ENCODE measurements around the gene GPR142. TPM values are rescaled to one million over a fixed set of nuclear protein-coding genes. Genes with fewer than 3 reads are reported as not detected.

Gene GPR142, protein sequence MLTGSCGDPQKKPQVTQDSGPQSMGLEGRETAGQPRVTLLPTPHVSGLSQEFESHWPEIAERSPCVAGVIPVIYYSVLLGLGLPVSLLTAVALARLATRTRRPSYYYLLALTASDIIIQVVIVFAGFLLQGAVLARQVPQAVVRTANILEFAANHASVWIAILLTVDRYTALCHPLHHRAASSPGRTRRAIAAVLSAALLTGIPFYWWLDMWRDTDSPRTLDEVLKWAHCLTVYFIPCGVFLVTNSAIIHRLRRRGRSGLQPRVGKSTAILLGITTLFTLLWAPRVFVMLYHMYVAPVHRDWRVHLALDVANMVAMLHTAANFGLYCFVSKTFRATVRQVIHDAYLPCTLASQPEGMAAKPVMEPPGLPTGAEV
- polyA plus RNA-seq, result under 1 TPM in 2 of 4 donors, not detected in 2; 0.19 to 0.93 TPM
- long read RNA-seq, donor 1, result 0 reads
- long read RNA-seq, donor 2, result 0 reads
- long read RNA-seq, donor 3, result 0 reads
- long read RNA-seq, donor 4, result 0 reads
- long read RNA-seq, donor 5, result 0 reads
- long read RNA-seq, donor 6, result 0 reads
- long read RNA-seq, donor 7, result 0 reads
- long read RNA-seq, donor 8, result 0 reads
- long read RNA-seq, donor 9, result 0 reads
- long read RNA-seq, donor 10, result 0 reads

DNA sequence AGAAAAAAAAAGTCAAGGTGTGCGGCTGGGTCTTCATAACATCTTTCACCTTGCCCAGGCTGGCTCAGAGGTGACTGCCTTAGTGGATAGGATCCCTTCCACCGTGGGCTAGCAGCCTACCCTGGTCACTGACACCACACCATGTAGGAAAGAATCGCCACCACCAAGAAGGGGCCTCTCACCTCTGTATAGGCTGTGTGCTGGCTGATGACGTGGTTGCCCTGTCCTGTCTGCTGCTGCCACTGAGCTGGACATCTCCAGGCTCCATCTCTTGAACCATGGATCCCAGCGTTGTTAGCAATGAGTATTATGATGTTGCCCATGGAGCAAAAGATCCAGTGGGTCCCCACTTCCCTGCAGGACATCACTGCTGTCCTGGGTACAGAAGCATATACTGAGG, at the start of gene GPR142:
Gene GPR142 (plus strand): TSS at position 301 of the 400 bp plus-strand sequence. CDS start 2,035 bp downstream, outside the sequence.
- WGBS, 3 donors, result 71 to 89% (median 84%) methylated on average over 5 of the region's 5 CpGs
- DNase-seq (no peak), FAIRE-seq (no peak)
- H3K27me3 ChIP-seq (ENCODE audit: control insufficient read depth in 3 of 3, insufficient read depth in 3 of 3, low read length in 3 of 3), result peaks cover 0 to 9% (median 0%) of the 10 kb centered on the region in 3 donors
- H3K4me1 ChIP-seq (ENCODE audit: control insufficient read depth in 3 of 3, insufficient read depth in 2 of 3, low read depth in 1 of 3, low read length in 2 of 3), result no peaks in the 10 kb centered on the region
- H3K27ac ChIP-seq (ENCODE audit: low read depth in 1 of 3, low read length in 2 of 3), result no peak within 1 kb of the TSS
- no peaks in the 10 kb centered on the region for H3K9me3 ChIP-seq (ENCODE audit: control insufficient read depth in 2 of 2, insufficient read depth in 1 of 2, low read depth in 1 of 2, low read length in 1 of 2)
- no peaks in the 10 kb centered on the region for H3K36me3 ChIP-seq (ENCODE audit: control insufficient read depth in 3 of 3, insufficient read depth in 2 of 3, low read depth in 1 of 3, low read length in 3 of 3)
- H3K4me3 ChIP-seq (ENCODE audit: low read depth in 1 of 3, low read length in 3 of 3), result no peak within 1 kb of the TSS

GRCh38 chr17:74318391-74318790, 48.9 kb upstream of the GPR142 start:
- no peak overlapping the region for H3K4me3 ChIP-seq (ENCODE audit: low read depth in 1 of 3, low read length in 3 of 3)
- no peaks in the 10 kb centered on the region for H3K36me3 ChIP-seq (ENCODE audit: control insufficient read depth in 3 of 3, insufficient read depth in 2 of 3, low read depth in 1 of 3, low read length in 3 of 3)
- no peak overlapping the region for H3K27ac ChIP-seq (ENCODE audit: low read depth in 1 of 3, low read length in 2 of 3)
- no peak for DNase-seq
- 75 to 83% (median 80%) methylated on average over 10 of the region's 10 CpGs for WGBS, 3 donors
- no peaks in the 10 kb centered on the region for H3K4me1 ChIP-seq (ENCODE audit: control insufficient read depth in 3 of 3, insufficient read depth in 2 of 3, low read depth in 1 of 3, low read length in 2 of 3)
- H3K27me3 ChIP-seq (ENCODE audit: control insufficient read depth in 3 of 3, insufficient read depth in 3 of 3, low read length in 3 of 3), result peaks cover 0 to 2% (median 0%) of the 10 kb centered on the region in 3 donors
- no peak for FAIRE-seq
- peaks cover 0 to 2% of the 10 kb centered on the region in 2 donors for H3K9me3 ChIP-seq (ENCODE audit: control insufficient read depth in 2 of 2, insufficient read depth in 1 of 2, low read depth in 1 of 2, low read length in 1 of 2)

DNA sequence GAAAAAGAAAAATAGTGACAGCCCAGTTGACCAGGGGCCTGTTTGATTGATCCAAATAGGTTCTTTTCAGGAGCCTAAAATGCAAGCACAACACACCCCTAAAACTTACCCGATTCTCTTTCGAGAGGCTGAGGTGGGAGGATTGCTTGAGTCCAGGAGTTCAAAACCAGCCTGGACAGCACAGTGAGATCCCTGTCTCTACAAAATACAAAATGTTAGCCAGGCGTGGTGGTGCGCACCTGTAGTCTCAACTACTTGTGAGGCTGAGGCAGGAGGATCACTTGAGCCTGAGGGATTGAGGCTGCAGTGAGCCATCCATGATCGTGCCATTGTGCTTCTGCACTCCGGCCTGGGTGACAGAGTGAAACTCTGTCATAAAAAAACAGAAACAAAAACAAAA, 42.8 kb upstream of the GPR142 start:
- peaks cover 0 to 3% (median 0%) of the 10 kb centered on the region in 3 donors for H3K4me1 ChIP-seq (ENCODE audit: control insufficient read depth in 3 of 3, insufficient read depth in 2 of 3, low read depth in 1 of 3, low read length in 2 of 3)
- no peak for DNase-seq
- no peaks in the 10 kb centered on the region for H3K9me3 ChIP-seq (ENCODE audit: control insufficient read depth in 2 of 2, insufficient read depth in 1 of 2, low read depth in 1 of 2, low read length in 1 of 2)
- no peak overlapping the region for H3K4me3 ChIP-seq (ENCODE audit: low read depth in 1 of 3, low read length in 3 of 3)
- no peaks in the 10 kb centered on the region for H3K36me3 ChIP-seq (ENCODE audit: control insufficient read depth in 3 of 3, insufficient read depth in 2 of 3, low read depth in 1 of 3, low read length in 3 of 3)
- H3K27ac ChIP-seq (ENCODE audit: low read depth in 1 of 3, low read length in 2 of 3), result no peak overlapping the region
- WGBS, 3 donors, result 70 to 90% (median 87%) methylated on average over 6 of the region's 6 CpGs
- H3K27me3 ChIP-seq (ENCODE audit: control insufficient read depth in 3 of 3, insufficient read depth in 3 of 3, low read length in 3 of 3), result peaks cover 0 to 31% (median 0%) of the 10 kb centered on the region in 3 donors
- FAIRE-seq, result no peak

DNA sequence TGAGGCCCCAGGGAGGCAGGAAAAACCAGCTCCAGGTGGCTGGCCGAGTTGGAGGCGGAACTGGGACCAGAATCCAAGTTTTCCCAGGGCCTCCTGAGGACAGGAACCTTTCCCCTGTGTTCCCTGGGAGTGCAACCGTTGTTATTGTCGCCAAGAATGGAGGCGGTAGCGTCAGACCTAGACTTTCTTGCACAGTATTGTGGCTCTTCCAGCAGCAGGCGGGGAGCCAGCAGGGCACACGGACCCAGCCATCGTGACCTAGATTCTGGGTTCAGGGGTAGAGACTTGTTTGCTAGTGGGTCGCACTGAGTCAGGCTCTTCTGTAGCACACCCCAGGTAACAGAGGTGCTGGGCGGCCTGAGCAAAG, 41.9 kb upstream of the GPR142 start:
- Histone ChIP-seq H3K9me3 (ENCODE audit: control insufficient read depth in 2 of 2, insufficient read depth in 1 of 2, low read depth in 1 of 2, low read length in 1 of 2) (no peaks in the 10 kb centered on the region), H3K4me1 (ENCODE audit: control insufficient read depth in 3 of 3, insufficient read depth in 2 of 3, low read depth in 1 of 3, low read length in 2 of 3) (peaks cover 0 to 3% (median 0%) of the 10 kb centered on the region in 3 donors), H3K36me3 (ENCODE audit: control insufficient read depth in 3 of 3, insufficient read depth in 2 of 3, low read depth in 1 of 3, low read length in 3 of 3) (no peaks in the 10 kb centered on the region), H3K27ac (ENCODE audit: low read depth in 1 of 3, low read length in 2 of 3) (no peak overlapping the region), H3K4me3 (ENCODE audit: low read depth in 1 of 3, low read length in 3 of 3) (no peak overlapping the region), H3K27me3 (ENCODE audit: control insufficient read depth in 3 of 3, insufficient read depth in 3 of 3, low read length in 3 of 3) (peaks cover 0 to 31% (median 0%) of the 10 kb centered on the region in 3 donors)
- FAIRE-seq (no peak), DNase-seq (no peak)
- WGBS, 3 donors, result 23 to 29% (median 24%) methylated on average over 11 of the region's 11 CpGs

DNA sequence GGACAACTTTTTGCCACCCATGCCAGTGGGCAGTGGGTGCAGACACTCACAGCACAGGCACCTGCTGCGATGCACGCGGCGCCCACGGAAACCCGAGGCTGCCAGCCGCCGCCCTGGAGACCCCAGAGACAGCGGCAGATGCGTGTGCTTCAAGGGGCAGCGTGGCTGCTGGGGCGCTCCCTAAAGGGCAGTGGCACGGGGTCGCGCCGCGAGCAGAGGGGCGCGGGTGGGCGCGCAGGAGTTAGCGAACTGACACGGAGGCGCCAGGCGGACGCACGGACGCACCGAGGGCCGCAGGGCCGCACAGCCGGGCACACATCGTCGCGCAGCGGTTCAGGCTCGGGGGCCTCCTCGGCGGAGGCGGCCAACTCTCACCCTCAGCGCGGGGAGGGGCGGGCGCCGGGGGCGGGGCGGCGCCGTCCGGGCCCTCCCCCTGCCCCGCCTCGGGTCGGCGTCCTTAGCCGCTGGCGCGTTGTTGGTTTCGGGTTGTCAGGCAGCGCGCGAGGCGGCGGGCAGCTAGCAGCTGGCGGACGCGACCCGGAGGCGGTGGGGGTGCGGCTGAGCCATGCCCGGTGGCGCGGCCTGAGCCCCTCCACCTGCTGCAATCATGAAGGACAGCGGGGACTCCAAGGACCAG, 41.4 kb upstream of the GPR142 start, which contains the start of gene KIF19:
Gene KIF19 (plus strand): TSS at position 484 of the 637 bp plus-strand sequence. CDS start 124 bp downstream, at position 608.
- Histone ChIP-seq H3K9me3 (ENCODE audit: control insufficient read depth in 2 of 2, insufficient read depth in 1 of 2, low read depth in 1 of 2, low read length in 1 of 2) (no peaks in the 10 kb centered on the region), H3K27me3 (ENCODE audit: control insufficient read depth in 3 of 3, insufficient read depth in 3 of 3, low read length in 3 of 3) (peaks cover 0 to 30% (median 0%) of the 10 kb centered on the region in 3 donors), H3K4me3 (ENCODE audit: low read depth in 1 of 3, low read length in 3 of 3) (peak within 1 kb of the TSS in 2 of 3 donors; percentile 6 to 32), H3K4me1 (ENCODE audit: control insufficient read depth in 3 of 3, insufficient read depth in 2 of 3, low read depth in 1 of 3, low read length in 2 of 3) (peaks cover 0 to 3% (median 0%) of the 10 kb centered on the region in 3 donors), H3K36me3 (ENCODE audit: control insufficient read depth in 3 of 3, insufficient read depth in 2 of 3, low read depth in 1 of 3, low read length in 3 of 3) (no peaks in the 10 kb centered on the region), H3K27ac (ENCODE audit: low read depth in 1 of 3, low read length in 2 of 3) (peak within 1 kb of the TSS in 1 of 3 donors; percentile 49)
- FAIRE-seq (no peak), DNase-seq (peak; percentile 35 to 52)
- WGBS, 3 donors, result 4 to 7% (median 5%) methylated on average over 54 to 73 of the region's 73 CpGs

DNA sequence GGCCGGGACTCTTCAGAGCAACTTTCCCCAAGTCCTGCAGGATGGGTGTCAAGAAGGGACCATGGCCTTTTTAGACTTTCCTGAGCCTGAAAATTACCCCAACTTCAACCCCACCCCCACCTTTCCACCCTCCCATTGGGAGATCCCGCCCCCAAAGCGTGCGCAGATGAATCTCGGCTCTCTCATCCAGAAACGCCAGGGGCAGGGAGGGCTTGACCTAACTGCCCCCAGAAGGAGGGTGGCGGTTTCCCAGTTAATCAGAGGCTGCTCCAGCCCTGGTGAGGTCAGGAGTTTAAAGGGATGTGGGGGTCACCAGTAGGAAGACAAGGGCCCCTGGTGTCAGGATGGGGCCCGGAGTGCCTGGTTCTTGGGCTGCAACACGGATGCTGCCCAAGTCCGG, 40.8 kb upstream of the GPR142 start:
- H3K9me3 ChIP-seq (ENCODE audit: control insufficient read depth in 2 of 2, insufficient read depth in 1 of 2, low read depth in 1 of 2, low read length in 1 of 2), result no peaks in the 10 kb centered on the region
- WGBS, 3 donors, result 22 to 31% (median 27%) methylated on average over 10 of the region's 10 CpGs
- no peaks in the 10 kb centered on the region for H3K36me3 ChIP-seq (ENCODE audit: control insufficient read depth in 3 of 3, insufficient read depth in 2 of 3, low read depth in 1 of 3, low read length in 3 of 3)
- no peak overlapping the region for H3K27ac ChIP-seq (ENCODE audit: low read depth in 1 of 3, low read length in 2 of 3)
- DNase-seq (no peak), FAIRE-seq (no peak)
- peaks cover 0 to 3% (median 0%) of the 10 kb centered on the region in 3 donors for H3K4me1 ChIP-seq (ENCODE audit: control insufficient read depth in 3 of 3, insufficient read depth in 2 of 3, low read depth in 1 of 3, low read length in 2 of 3)
- H3K27me3 ChIP-seq (ENCODE audit: control insufficient read depth in 3 of 3, insufficient read depth in 3 of 3, low read length in 3 of 3), result peaks cover 0 to 30% (median 0%) of the 10 kb centered on the region in 3 donors
- peak overlapping the region in 2 of 3 donors; percentile 6 to 32 for H3K4me3 ChIP-seq (ENCODE audit: low read depth in 1 of 3, low read length in 3 of 3)

DNA sequence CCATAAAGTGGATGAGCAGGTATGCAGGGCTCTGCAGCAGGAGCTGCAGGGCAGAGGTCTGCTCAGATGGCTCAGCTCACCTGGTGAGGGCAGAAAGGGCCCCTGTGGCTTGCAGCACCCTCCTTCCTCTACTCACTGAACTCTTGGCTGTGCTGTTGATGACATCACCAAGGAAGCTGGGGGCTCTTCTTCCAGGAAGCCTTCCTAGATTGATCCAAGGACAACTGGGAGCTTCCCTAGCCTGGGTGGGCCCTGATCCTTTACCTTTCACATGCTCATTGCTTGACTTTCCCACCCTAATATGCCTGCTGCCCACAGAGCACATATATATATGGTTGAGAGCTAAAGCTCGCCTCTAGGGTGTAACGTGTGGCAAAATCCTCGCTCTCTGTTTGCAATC, 38.8 kb upstream of the GPR142 start:
- DNase-seq, result no peak
- no peak for FAIRE-seq
- no peaks in the 10 kb centered on the region for H3K36me3 ChIP-seq (ENCODE audit: control insufficient read depth in 3 of 3, insufficient read depth in 2 of 3, low read depth in 1 of 3, low read length in 3 of 3)
- no peak overlapping the region for H3K4me3 ChIP-seq (ENCODE audit: low read depth in 1 of 3, low read length in 3 of 3)
- peaks cover 0 to 6% (median 3%) of the 10 kb centered on the region in 3 donors for H3K4me1 ChIP-seq (ENCODE audit: control insufficient read depth in 3 of 3, insufficient read depth in 2 of 3, low read depth in 1 of 3, low read length in 2 of 3)
- 73 to 93% (median 88%) methylated on average over 3 of the region's 3 CpGs for WGBS, 3 donors
- H3K27me3 ChIP-seq (ENCODE audit: control insufficient read depth in 3 of 3, insufficient read depth in 3 of 3, low read length in 3 of 3), result peaks cover 0 to 30% (median 0%) of the 10 kb centered on the region in 3 donors
- H3K27ac ChIP-seq (ENCODE audit: low read depth in 1 of 3, low read length in 2 of 3), result no peak overlapping the region
- no peaks in the 10 kb centered on the region for H3K9me3 ChIP-seq (ENCODE audit: control insufficient read depth in 2 of 2, insufficient read depth in 1 of 2, low read depth in 1 of 2, low read length in 1 of 2)

DNA sequence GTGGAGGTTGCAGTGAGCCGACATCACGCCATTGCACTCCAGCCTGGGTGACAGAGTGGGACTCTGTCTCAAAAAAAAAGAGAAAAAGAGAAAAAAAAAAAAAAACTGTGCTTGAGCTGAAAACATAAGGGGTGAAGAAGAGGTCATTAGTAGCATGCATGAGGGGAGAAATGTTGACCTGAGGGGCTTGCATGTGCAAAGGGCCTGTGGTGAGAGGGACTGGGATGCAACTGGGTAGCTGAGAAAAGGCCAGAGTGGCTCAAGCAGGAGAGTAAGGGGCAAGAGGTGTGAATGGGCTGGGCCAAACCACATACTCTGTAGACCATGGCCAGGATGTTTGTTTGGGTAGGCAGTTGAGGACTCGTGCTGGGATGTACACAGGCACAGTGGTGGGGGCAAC, 37.9 kb upstream of the GPR142 start:
- Histone ChIP-seq H3K27ac (ENCODE audit: low read depth in 1 of 3, low read length in 2 of 3) (no peak overlapping the region), H3K36me3 (ENCODE audit: control insufficient read depth in 3 of 3, insufficient read depth in 2 of 3, low read depth in 1 of 3, low read length in 3 of 3) (peaks cover 0 to 1% (median 0%) of the 10 kb centered on the region in 3 donors), H3K27me3 (ENCODE audit: control insufficient read depth in 3 of 3, insufficient read depth in 3 of 3, low read length in 3 of 3) (peaks cover 0 to 29% (median 0%) of the 10 kb centered on the region in 3 donors), H3K9me3 (ENCODE audit: control insufficient read depth in 2 of 2, insufficient read depth in 1 of 2, low read depth in 1 of 2, low read length in 1 of 2) (peaks cover 0 to 4% of the 10 kb centered on the region in 2 donors), H3K4me1 (ENCODE audit: control insufficient read depth in 3 of 3, insufficient read depth in 2 of 3, low read depth in 1 of 3, low read length in 2 of 3) (peaks cover 0 to 6% (median 3%) of the 10 kb centered on the region in 3 donors), H3K4me3 (ENCODE audit: low read depth in 1 of 3, low read length in 3 of 3) (no peak overlapping the region)
- 66 to 74% (median 70%) methylated on average over 3 of the region's 3 CpGs for WGBS, 3 donors
- FAIRE-seq (no peak), DNase-seq (no peak)

Measured in small intestine (tissue), 16 donors.